Fibroblast of skin of abdomen (primary cell): ENCODE measurements around the gene TMEM151A. TPM values are rescaled to one million over a fixed set of nuclear protein-coding genes. Genes with fewer than 3 reads are reported as not detected.
"Not testable (repeated sequence)": the region's sequence is repeated elsewhere in the genome, so short reads cannot be mapped to it uniquely, and the experiment has no call there.

Experiments
- DNase-seq: peaks from one replicate; pipeline ENCODE4 v3.0.0-alpha.2; 2013
- polyA plus RNA-seq, 2 experiments: library from polyadenylated mRNA; unstranded; fragments of 120-200 nt; gene quantifications; one replicate each; pipeline ENCODE4 v1.2.1, GENCODE V29; 2013; ENCODE audit not compliant: insufficient read length in 2 of 2

Gene TMEM151A
- not detected for polyA plus RNA-seq (2013, experiment 1 of 2; ENCODE audit: insufficient read length)
- polyA plus RNA-seq (2013, experiment 2 of 2; ENCODE audit: insufficient read length): 0.06 TPM

DNA sequence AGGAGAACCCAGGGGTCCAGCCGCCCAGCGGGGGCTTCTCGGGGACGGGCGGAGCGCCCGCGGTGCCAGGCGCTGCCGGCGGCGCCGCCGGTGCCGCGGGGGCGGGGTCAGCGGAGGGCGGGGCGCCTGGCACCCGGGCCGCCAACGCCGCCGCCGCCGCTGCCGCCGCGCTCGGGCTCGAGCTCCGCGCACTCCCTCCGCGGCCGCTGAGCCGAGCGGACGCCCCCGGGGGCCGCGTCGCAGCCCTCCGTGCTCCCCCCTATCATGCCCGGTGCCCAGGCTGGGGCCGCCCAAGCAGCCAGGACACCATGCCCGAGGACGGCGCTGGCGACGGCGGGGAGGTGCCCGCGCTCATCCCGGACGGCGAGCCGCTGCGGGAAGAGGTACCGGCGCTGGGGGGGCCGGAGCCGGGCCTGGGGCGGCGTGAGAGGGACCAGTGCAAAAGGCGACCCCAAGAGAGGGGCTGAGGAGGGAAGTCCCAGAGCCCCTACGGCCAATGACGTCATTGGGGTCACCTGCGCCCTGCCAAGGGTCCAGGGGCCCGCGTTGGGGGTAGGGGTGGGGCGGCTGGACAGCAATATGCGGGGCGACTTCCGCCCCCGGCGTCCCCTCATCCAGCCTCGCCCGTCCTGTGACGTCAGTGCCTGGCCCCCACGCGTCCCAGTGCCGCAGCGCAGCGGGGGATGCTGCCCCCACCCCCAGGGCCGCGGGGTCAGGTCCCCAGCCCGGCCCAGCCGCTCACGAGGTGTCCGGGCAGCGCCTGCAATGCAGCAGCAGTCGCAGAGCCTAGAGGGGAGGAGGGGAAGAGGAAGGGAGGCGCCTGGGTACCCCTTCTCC, at the start of gene TMEM151A:
Gene TMEM151A (plus strand): TSS at position 189 of the 837 bp plus-strand sequence. CDS start 120 bp downstream, at position 309.
- DNase-seq: no peak

DNA sequence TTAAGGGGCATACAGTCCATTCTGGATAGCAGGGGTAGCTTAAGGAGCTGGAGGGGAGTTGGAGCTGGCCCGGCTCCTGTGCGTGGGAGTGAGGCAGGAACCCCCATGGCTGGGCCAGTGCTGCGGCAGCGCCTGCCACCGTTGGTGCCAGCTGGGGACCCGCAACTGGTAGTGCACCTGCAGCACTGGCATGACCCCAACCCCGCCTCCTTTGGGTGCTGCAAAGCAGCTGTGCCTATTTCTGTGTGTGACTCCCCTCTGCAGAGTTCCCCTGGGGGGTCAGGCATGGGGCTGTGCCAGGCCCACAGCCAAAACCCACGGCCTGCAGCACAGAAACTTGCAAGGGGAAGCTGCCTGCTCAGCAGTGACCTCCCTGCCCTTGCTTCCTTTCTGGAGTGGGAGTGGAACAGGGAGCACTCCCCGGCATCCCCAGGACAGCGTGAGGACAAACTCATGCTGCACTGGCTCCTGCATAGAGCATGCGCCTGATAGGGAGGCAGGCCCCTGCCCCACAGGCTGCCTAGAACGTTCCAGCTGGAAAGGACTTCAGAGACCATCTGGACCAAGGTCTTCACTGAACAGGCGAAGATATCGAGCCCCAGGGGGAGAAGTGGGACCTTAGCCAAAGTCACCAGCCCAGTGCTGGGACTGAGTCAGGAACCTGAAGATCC, 49.5 kb upstream of the TMEM151A start:
- no peak for DNase-seq

DNA sequence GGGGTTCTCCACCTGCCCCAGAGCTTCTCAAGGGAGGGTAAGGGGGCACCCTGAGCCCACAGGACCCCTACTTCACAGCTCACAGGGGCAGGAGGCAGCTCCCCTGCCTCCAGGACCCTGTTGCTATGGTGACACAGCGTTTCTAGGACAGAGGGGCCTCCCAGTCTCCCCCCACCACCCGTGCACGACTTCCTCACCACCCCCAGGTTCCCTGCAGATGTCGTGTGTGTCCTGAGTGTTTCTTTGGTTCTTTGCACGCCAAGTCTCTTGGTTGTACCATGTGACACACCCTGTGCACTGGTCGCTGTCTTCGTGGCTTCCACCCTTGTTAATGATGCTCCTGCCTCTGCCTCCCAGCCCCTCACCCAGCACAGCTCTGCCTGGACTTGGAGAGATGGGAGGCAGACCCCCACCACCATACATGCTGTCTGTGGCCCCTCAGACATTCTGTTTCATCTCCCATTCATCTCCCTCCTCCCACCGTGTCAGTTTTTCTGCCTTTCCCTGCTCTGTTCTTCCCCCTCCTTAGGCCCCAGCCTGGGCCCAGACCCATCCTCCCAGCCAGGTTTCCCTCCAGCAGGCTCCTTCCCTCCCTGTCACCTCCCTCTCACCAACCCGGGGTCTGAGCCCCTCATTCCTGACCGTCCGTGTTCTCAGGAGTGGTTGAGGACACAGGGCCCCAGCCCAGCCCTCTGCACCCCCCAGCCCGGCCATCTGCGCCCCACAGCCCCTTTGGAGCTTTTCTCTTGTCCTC, 47.7 kb upstream of the TMEM151A start:
- no peak for DNase-seq

DNA sequence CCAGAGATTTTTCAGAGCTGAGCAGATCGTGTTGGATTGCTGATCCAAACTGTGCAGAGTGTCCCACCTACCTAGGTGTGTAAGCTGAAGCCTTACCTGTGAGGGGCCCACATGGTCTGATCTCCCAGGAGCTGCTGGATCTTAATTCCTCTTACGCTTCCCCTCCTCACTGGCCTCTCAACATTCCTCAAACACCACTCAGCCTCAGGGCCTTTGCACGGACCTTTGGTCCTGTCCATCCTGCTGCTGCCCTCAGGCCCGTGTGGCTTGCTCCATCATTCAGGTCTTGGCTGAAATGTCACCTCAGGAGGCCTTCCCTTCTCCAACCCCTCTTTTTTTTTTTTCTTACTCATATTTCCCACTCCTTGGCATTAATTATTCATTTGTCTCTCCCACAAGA, 44.4 kb upstream of the TMEM151A start:
- no peak for DNase-seq

DNA sequence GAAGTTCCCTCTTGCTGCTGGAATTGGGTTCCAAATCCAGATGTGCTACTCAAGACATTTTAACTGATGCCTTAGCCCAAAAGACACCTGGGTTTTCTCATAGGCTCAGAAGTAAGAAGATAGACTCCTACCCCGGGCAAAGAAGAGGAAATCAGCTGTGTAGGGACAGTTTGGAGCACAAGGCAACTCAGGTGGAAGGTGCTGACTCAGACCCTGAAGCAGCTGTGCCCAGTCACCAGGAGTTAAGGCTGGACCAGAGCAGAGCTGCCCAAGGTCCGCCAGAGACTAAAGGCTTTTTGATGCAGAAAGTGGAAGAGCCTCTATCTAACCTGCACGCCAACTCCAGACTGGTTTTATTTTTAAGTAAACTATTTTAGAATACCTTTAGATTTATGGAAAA, 43.9 kb upstream of the TMEM151A start:
- DNase-seq: no peak

DNA sequence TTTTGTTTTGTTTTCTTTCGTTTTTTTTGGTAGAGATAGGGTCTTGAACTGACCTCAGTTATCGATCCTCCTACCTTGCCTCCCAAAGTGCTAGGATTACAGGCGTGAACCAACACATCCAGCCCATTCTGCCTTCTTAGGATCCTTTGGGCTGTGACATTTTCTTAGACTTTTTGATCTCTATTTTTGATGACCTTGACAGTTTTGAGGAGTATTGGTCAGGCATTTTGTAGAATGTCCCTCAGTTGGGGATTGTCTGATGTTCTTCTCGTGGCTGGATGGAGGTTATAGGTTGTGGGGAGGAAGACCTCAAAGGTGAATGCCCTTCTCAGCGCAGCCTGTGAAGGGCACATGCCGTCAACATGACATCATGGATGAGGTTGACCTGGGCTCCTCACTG, 42.8 kb upstream of the TMEM151A start:
- DNase-seq: no peak

DNA sequence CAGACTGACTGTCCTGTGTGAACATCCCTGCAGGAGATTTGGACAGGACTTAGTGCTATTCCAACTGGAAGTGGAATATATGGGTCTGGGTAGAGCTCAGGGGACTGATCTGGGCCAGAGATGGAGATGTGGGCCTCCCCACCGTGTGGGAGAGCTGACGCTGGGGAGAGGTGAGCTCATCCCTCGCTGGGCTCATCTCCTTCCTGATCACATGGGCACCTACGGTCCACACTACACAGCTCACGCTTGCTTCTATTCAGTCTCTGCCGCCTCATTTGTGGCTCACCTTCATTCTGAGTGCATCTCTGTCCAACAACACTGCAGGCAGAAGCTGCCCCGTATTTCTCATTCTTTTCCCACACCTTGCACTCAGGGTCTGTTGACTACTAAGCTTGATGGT, 39.9 kb upstream of the TMEM151A start:
- DNase-seq: no peak

DNA sequence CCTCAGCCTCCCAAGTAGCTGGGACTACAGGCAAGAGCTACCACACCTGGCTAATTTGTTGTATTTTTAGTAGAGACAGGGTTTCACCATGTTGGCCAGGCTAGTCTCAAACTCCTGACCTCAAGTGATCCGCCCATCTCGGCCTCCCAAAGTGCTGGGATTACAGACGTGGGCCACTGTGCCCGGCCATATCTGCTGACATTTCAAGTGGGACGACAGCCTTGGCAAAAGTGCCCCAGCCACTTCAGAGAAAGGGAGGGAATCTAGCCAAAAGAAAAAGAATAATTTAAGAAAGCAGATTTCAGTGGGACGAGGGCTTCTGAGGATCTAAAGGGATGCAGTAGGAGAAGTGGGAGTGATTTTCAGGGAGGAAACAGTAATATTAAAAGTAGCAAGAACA, 38.6 kb upstream of the TMEM151A start:
- not testable (repeated sequence) for DNase-seq

DNA sequence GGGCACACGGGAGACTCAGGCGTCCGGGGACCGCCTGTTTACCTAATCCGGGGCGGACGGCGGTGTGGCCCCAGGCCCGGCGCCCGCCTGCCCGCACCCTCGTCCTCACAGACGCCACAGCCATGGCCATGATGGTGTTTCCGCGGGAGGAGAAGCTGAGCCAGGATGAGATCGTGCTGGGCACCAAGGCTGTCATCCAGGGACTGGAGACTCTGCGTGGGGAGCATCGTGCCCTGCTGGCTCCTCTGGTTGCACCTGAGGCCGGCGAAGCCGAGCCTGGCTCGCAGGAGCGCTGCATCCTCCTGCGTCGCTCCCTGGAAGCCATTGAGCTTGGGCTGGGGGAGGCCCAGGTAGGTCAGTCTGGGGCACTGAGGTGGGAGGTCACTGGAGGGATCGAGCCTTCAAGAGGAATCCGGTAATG, 33.2 kb upstream of the TMEM151A start:
- DNase-seq: no peak

DNA sequence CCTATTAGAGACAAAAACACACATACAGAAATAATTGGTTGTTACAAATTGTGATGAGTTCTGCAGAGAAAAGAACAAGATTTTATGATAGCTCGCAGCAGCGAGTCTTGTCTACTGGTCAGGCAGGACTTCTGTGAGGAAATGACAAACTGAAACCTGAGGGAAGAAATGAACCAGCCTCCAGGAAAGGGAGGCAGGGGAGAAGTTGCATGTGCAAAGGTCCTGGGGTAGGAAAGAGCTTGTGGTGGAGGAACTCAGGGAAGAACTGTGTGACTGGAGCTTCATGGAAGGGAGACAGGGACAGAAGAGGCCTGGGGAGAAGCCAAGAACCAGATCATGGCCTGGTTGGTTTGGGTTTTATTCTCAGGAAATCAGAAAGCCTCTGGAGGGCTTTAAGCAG, 32.5 kb upstream of the TMEM151A start:
- no peak for DNase-seq

DNA sequence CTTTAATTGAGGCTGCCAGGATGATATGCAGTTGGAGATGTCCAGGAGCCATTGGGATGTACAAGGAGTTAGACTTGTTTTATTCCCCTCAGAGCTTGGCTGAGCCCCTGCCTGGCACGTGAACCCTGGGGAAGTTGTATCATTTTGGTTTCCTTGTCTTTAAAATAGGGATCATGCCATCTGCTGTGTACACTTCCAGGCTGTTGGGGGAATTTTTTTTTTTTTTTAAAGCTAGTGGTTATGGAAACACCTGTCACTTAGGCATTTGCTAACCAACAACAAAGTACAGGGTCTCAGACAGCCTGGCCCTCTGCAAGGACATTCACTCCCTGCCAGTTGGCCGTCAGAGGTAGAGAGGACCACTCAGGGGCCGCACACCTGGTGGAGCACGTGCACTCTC, 31.7 kb upstream of the TMEM151A start:
- no peak for DNase-seq

DNA sequence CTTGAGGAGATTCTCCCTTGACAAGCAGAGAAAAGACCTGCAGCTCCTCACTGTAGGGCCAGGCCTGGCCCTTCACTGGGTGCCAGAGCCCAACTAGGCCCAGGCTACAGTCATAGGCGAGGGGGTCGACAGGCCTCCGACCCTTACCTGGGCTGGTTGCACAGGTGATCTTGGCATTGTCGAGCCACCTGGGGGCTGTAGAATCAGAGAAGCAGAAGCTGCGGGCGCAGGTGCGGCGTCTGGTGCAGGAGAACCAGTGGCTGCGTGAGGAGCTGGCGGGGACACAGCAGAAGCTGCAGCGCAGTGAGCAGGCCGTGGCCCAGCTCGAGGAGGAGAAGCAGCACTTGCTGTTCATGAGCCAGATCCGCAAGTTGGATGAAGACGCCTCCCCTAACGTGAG, 30.1 kb upstream of the TMEM151A start:
- no peak for DNase-seq

DNA sequence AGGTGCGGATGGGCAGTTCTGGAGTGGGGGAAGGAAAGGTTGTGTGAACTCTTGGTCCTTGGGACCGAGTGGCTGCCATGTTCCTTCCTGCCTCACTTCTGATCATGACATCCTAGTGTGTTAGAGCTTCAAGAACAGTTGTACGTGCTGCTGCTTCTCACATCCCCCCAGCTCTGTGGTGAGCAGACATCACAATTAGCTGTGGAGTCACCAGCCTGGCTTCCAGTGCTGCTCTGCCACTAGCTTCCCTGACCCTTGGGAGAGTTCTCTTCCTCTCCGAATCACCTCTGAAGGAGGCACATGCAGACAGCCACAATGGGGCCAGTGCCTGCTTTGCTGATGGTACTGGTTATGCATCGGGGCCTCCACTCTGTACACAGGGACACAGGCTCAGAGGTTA, 29.5 kb upstream of the TMEM151A start:
- no peak for DNase-seq

DNA sequence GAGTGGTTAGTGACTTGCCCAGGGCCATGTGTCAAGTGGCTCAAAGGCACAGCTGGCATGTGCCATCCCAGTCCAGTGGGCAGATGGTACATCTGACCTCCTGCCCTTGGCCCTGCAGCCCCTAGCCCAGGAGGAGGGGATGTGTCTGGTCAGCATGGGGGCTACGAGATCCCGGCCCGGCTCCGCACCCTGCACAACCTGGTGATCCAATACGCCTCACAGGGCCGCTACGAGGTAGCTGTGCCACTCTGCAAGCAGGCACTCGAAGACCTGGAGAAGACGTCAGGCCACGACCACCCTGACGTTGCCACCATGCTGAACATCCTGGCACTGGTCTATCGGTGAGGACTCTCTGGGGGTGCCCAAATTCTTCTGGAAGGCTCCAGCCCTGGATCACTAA, 29.0 kb upstream of the TMEM151A start:
- DNase-seq: no peak

DNA sequence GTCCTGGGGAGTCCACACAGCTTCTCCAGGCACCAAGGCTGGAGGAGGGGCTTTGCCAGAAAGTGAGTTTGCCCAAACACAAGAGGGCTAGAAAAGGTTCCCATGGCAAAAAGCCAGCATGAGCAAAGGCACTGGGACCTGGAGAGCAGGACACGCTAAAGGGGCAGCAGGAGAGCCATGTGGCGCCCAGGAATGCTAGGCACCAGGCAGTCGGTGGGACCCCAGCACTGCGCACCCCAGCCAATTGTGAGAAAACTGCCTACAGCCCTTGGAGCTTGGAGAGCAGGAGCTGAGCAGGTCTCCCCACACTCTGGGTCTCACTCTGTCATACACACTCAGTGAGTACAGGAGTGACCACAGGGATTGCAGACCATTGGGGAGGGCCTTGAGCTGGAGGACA, 28.5 kb upstream of the TMEM151A start:
- no peak for DNase-seq

DNA sequence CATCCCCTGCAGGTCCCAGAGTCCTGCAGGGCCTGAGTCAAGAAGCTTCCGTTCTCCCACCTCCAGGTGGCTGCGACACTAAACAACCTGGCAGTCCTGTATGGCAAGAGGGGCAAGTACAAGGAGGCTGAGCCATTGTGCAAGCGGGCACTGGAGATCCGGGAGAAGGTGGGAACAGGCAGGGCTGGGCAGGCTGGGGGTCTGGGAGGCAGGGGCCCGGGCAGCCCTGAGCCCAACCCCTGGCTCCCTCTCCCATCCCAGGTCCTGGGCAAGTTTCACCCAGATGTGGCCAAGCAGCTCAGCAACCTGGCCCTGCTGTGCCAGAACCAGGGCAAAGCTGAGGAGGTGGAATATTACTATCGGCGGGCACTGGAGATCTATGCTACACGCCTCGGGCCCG, 27.9 kb upstream of the TMEM151A start:
- DNase-seq: no peak

DNA sequence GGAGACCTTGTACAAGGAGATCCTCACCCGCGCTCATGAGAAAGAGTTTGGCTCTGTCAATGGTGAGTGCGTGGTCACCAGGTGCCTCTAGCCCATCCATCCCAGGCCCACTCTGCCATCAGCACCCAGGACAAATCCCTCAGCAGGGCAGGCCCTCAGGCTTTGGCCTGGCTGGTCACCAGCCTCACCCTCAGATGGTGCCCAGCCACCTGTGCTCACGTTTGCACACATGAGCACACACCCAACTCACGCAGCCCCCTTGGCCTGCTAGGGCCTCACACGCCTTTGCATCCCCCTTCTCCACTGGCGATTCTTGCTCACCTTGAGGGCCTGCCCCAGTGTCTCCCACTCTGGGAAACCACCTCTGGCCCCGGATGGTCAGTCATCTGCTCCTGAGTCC, 27.3 kb upstream of the TMEM151A start:
- DNase-seq: no peak

DNA sequence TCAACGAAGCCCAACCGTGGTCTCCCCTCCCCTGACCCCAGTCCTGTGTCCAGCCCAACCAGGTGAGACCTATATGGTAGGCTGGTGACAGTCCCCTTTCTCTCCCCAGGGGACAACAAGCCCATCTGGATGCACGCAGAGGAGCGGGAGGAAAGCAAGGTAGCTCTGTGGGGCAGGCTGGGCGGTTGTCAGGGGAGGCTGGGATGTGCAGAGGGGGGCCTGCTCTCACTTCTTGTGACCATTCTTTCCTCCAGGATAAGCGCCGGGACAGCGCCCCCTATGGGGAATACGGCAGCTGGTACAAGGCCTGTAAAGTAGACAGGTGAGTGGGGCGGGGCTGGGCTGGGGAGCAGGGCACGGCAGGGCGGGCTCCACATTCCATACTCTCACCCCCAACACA, 26.8 kb upstream of the TMEM151A start:
- DNase-seq: no peak

DNA sequence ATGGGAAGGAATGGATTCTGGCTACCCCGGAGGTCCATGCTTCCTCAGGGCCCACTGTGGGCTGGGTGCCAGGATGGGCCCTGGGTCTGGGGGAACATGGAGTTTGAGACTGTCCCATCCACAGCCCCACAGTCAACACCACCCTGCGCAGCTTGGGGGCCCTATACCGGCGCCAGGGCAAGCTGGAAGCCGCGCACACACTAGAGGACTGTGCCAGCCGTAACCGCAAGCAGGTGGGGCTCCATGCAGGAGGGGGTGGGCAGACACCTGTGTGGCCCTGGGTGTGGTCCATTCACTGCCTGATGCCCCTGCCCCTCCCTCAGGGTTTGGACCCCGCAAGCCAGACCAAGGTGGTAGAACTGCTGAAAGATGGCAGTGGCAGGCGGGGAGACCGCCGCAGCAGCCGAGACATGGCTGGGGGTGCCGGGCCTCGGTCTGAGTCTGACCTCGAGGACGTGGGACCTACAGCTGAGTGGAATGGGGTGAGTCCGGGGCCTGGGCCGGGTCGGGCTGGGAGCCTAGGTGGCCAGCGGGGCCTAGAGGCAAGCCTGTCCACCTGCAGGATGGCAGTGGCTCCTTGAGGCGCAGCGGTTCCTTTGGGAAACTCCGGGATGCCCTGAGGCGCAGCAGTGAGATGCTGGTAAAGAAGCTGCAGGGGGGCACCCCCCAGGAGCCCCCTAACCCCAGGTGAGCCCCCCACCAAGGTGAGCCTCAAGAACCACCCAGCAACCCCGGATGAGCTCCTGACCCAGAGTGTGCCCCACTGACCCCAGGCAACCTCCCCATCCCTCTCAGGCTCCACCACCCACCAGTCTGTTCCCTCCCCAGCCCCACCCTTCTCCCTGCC, 25.9 kb upstream of the TMEM151A start:
- DNase-seq: no peak

DNA sequence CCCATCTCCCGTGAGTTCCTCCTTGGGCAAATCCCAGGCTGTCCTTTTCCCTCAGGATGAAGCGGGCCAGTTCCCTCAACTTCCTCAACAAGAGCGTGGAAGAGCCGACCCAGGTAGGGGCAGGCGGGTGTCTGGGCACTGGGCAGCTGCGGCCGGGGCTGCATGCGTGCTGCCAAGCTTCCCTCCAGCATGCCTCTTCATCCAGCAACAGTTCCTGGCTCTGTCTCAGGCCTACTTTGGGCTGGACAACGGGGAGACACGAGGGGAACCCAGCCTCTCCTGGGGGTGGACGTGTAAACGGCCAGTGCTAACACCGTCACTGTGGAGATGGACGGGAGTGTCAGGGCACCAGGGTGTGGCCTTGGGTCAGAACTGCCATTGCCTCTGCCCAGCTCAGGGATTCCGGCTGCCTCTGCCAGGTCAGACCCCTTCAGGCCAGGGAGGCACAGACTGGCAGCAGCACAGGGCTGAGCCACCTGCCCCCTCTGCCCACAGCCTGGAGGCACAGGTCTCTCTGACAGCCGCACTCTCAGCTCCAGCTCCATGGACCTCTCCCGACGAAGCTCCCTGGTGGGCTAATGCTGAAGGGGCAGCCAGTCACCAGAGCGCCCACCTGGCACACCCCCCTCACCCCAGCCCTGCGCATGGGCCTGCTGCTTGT, 25.2 kb upstream of the TMEM151A start:
- no peak for DNase-seq

DNA sequence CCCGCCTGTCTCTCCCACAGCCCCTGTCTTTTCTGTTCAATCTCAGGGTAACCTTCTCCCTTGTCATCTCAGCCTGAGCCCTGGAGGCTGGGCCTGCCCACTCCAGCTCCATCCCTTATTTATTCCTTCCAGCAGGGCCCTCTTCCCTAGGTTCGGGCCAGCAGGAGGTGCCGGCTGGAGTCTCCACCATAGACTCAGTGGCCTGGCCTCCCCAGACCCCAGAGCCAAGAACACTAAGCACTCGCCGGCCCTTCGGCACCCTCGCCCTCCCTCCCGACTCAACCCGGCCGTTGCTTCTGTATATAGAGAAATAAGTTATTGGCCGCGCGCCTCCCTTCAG, 24.7 kb upstream of the TMEM151A start:
- DNase-seq: no peak
